Activated CD4-positive, alpha-beta T cell treated with anti-CD3 and anti-CD28 coated beads, Interleukin-2, Interleukin-4, amounts not matched to agents 100 ng/mL and 50 ng/mL, durations not matched to agents 16 hours and 8 hours (primary cell): ENCODE data around the gene GADD45GIP1.

Experiments used
- DNase-seq: peaks from one replicate; pipeline ENCODE4 v3.0.0-alpha.2; 2020; ENCODE audit warnings: low spot score

Gene GADD45GIP1

DNA sequence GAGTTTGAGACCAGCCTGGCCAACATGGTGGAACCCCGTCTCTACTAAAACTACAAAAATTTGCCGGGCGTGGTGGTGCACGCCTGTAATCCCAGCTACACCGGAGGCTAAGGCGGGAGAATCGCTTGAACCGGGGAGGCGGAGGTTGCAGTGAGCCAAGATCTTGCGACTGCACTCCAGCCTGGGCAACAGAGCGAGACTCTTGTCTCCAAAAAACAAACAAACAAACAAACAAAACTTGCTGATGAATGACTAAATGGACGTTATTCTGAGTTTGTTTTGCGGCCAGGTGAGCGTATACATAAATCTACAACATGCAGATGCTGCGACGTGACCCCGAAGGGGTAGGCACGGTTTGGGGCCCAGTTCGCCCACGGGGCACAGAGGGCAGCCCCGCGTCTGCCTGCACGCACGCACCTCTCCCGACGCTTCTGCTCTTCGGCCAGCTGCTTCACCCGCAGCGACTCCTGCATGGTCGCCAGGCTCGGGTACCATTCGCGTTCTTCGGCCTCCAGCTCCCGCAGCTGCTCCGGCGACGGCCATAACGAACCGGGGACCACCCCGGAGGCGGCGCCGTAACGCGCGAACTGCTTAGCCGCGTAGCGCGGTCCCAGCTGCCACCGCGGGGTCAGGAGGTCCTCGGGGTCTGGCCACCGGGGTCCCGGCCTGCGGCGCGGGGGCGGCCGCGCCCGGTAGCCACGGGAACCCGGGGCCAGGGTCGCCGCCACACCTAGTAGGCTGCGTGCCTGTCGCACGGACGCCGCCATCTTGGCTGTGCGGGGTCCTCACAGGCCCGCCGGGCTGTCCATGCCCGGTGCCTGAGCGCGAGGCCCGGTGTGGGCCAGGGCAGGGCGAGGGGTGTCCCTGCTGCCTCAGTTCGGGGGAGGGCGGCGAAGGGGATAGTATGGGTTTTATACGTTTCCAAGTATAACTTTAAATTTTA lies at the start of gene GADD45GIP1:
Gene GADD45GIP1 (minus strand): TSS at position 778 of the 943 bp plus-strand sequence. CDS start 11 bp downstream, at position 767.
- peak; percentile 87 for DNase-seq

- DNase-seq: no peak
Measured at GRCh38 chr19:13005861-13006370, 48.9 kb upstream of the GADD45GIP1 start.

DNA sequence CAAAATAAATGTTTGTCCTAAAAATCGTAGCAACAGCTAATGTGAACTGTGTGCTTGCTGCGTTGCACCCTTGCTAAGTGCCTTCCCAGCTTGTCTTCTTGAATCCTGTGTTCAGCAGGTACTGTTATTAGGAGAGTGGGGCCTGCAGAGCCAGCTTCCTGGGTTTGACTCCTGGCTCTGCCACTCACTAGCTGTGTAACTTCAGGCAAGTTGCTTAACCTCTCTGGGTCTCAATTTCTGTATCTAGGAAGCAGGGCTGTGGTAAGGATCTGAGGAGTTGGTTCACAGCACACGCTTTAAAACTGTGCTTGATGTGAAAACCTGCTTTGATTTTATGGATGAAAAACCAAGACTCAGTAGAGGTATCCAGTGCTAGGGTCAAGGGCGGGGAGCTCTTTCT lies 48.2 kb upstream of the GADD45GIP1 start:
- DNase-seq: no peak

- DNase-seq: no peak
Measured at GRCh38 chr19:13004273-13004672, 47.2 kb upstream of the GADD45GIP1 start.

DNA sequence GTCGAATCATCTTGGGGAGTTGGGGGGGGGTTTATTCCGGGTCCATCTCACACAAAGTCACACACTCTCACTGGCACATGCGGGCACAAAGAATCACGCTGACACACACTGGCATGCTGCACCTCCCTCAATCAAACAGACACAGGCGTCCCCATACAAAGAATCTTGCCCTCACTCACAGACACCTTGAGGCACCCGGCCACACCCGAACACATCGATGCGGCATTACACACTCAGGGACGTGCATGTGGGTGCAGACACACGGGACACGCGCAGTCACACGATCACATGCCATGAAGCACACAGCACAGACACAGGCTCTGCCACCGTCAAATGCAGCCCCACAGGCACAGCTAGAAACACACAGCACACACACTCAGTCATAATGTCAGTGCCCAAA lies 46.1 kb upstream of the GADD45GIP1 start:
- no peak for DNase-seq

DNA sequence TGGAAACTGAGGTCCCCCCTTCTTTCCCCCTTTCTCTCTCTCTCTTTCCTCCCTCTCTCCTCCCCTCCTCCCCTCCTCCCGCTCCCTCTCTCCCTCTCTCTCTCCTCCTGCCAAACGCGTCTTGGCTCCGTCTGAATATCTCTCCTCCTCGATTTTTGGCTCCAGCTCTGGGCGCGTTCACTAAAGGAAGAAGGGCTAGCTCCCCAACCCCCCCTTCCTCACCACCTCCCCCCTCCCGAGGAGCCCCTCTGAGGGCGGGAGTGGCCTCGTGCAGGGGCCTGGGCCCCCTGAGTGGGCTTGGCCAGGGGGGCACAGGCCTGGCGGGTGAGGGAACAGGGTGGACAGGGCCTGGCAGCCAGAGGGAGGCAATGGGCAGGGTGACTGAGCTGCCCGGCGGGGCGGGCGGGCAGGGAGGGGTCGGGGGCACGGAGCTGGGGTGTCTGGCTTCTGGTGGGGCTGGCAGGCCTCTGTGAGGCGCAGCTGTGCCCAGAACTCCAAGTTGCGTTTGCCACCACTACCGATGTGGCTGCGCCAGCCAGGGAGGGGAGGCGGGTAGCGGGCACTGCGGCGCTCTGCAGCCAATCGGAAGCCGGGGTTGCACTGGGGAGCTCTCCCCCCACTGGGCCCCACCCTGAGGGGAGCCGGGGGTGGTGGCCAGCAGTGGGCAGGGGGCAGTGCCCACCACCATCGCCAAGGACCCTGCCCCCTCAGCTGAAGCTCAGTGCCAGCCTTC lies 45.3 kb upstream of the GADD45GIP1 start:
- DNase-seq: no peak

GRCh38 chr19:13001502-13002165 lies 44.6 kb upstream of the GADD45GIP1 start:
- no peak for DNase-seq

DNA sequence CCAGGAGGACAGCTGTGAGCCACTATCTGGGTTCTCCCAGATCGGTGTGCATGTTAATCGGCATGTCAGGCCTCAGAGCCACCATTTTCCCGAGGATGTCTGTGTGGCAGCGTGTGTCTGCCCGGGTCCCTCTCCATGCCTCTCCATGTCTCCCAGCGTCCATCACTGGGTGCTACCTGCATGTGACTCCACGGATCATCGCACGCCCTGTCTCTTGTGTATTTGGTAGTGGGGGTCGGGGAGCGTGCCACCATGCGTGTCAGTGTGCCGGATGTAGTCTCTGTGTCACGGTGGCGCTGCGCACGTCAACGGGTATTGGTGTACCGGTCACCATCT lies 44.1 kb upstream of the GADD45GIP1 start:
- DNase-seq: no peak

- no peak for DNase-seq
Measured at GRCh38 chr19:12997967-12998940, 41.2 kb upstream of the GADD45GIP1 start.

DNA sequence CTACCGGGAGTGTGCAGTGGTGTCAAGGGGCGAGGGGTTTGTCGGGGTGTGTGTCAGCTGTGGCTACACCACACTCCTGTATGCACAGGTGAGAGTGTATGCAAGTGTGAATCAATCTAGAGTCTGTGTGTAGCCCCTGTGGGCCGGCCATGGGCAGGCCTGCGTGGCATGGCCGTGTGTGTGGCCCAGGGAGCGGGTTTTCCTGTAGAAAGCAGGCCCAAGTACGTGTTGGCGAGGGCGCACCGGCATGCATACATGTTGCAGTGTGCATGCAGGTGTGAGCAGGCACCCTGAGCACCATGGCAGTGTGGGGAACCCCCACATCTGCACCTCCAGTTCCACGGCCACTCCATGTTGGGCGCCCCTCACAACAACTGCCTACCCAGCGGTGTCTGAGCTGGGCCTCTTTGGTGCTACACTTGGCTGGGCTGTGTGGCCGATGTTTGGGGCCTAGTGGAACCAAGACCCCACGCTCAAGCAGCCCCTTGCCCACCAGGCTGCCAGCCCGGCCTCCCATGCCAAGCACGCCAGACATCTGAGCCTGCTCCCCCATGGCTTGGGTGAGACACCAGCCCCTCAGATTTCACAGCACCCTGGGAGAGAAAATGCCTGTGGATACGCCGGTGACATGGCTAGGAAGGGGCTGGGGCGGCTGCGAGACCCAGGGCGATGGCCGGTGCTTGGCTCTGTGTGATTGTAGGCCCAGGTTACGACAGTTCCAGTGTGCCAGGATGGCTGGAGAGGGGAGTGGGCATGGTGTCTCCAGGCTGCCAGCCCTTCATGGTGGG lies 40.4 kb upstream of the GADD45GIP1 start:
- no peak for DNase-seq

DNA sequence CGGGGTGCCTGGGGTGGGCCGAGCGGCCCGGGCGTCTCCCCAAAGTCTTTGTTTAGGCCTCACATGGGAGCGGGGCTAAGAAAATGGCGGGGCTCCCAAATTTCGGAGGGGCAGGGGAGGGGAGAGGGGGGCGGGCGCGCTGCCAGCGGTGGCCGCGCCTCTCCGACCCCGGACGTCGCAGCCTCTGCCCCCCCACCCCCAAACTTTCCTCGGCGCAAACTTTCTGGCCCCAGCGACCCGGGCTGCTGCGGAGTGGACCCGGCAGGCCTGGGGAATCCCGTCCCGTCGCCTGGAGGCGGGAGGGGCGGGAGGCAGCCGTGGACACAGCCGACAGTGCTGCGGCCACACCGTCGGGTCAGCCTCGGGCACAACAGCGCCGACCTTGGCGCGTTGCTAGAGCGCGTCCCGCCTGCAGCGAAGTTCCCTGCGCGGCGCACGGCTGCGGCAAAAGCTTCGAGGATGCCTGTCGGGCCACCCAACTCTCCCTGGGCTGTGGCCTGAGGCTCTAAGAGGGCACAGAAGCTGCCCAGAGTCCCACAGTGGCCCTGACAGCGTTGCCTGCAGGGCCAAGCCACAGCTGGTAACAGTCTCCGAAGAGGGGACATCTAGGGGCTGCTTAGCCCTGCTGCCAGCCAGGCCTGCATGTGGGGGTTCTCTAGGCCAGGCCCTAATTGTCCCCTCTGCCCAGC lies 39.5 kb upstream of the GADD45GIP1 start:
- DNase-seq: no peak

- DNase-seq: no peak
Measured at GRCh38 chr19:12995596-12996405, 38.8 kb upstream of the GADD45GIP1 start.

GRCh38 chr19:12994701-12995595 lies 37.9 kb upstream of the GADD45GIP1 start, which contains the start of gene NFIX:
TSS of gene NFIX (plus strand) at chr19:12995475. CDS start at chr19:12995838, 363 bp downstream.
- peak; percentile 14 for DNase-seq

DNA sequence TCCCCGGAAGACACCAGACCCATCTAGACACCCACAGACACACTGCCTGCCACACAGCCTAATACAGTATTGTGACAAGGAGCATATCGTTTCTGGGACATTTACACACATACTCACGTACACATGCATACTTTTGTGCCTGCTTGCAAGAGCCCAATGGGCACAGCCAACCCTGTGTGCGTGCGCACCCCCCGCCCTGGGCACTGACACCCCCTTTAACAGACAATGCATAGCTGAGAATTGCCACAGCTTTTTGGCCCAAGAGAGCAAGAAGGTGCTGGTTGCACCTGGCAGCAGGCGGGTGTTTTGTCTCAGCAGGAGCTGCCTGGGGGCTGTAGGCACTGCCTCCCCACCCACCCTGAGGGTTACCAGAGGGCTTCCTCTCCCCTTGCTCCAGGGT lies 36.5 kb upstream of the GADD45GIP1 start:
- DNase-seq: no peak

GRCh38 chr19:12992729-12993128 lies 35.7 kb upstream of the GADD45GIP1 start:
- DNase-seq: no peak

- no peak for DNase-seq
Measured at GRCh38 chr19:12991296-12991695, 34.3 kb upstream of the GADD45GIP1 start.

DNA sequence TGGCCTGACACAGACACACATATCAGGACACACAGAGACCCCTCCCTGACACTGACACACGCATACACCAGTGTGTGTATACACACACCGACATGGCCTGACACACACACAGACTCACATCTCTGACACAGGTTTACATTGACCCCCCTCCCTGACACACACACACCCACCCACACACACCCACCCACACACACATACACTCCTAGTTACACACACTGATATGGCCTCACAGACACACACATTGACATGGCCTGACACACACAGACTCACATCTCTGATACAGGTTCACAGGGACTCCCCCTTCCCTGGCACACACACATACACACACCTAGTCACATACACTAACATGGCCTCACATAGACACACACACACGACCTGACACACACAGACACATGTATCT lies 33.8 kb upstream of the GADD45GIP1 start:
- no peak for DNase-seq

GRCh38 chr19:12990431-12990830 lies 33.4 kb upstream of the GADD45GIP1 start:
- DNase-seq: no peak
